ENCODE results near the gene WDR4.
"Not testable (repeated sequence)": the region's sequence is repeated elsewhere in the genome, so short reads cannot be mapped to it uniquely, and the experiment has no call there.

WDR4 gene

GRCh38 chr21:42837421-42838211 is 41.7 kb downstream of the WDR4 start:
- no peak for DNase-seq

- no peak for DNase-seq
These were observed 42.5 kb downstream of the WDR4 start for GRCh38 chr21:42836767-42837301.

GRCh38 chr21:42836402-42836666 is 43.0 kb downstream of the WDR4 start:
- DNase-seq = no peak

- no peak for DNase-seq
These were observed 43.5 kb downstream of the WDR4 start for GRCh38 chr21:42835611-42836401.

GRCh38 chr21:42835211-42835610 is 44.1 kb downstream of the WDR4 start:
- DNase-seq = no peak

- no peak for DNase-seq
These were observed 44.6 kb downstream of the WDR4 start for GRCh38 chr21:42834726-42835191.

GRCh38 chr21:42833859-42834725 is 45.2 kb downstream of the WDR4 start:
- no peak for DNase-seq

GRCh38 chr21:42833439-42833815 is 45.9 kb downstream of the WDR4 start:
- peak; percentile 55 for DNase-seq

- not testable (repeated sequence) for DNase-seq
These were observed 47.1 kb downstream of the WDR4 start for GRCh38 chr21:42832321-42832630.

- no peak for DNase-seq
These were observed 48.6 kb downstream of the WDR4 start for GRCh38 chr21:42830456-42831455.

- no peak for DNase-seq
These were observed 49.4 kb downstream of the WDR4 start for GRCh38 chr21:42829954-42830353.

- no peak for DNase-seq
These were observed 49.9 kb downstream of the WDR4 start for GRCh38 chr21:42829417-42829816.

GRCh38 chr21:42827588-42827987 is 51.8 kb downstream of the WDR4 start:
- DNase-seq = no peak

- DNase-seq = no peak
These were observed 58.5 kb downstream of the WDR4 start for GRCh38 chr21:42820616-42821465.

- DNase-seq = no peak
These were observed 59.3 kb downstream of the WDR4 start for GRCh38 chr21:42819861-42820615.

GRCh38 chr21:42818328-42818749 is 61.0 kb downstream of the WDR4 start:
- peak; percentile 70 for DNase-seq

GRCh38 chr21:42815217-42815616 is 64.1 kb downstream of the WDR4 start:
- no peak for DNase-seq

- DNase-seq = not testable (repeated sequence)
These were observed 66.7 kb downstream of the WDR4 start for GRCh38 chr21:42812528-42813241.

GRCh38 chr21:42811960-42812359 is 67.4 kb downstream of the WDR4 start:
- no peak for DNase-seq
